Tibial artery (tissue), 4 donors: ENCODE measurements around the gene QSOX1.

Experiments
- DNase-seq, 2 donors: peaks; one replicate each; pipeline ENCODE4 v3.0.0-alpha.2; 2019
- H3K27ac ChIP-seq, 2 donors: fragments of 200-600 bp; sonication (generic) in 1 of 2; 1 replicate in 1 of 2; 2 replicates in 1 of 2; pipeline ENCODE4 v1.5.1; 2018 to 2019; ENCODE audit warnings: mild to moderate bottlenecking in 1 of 2
- H3K27me3 ChIP-seq, 2 donors: fragments of 200-600 bp; sonication (generic) in 1 of 2; one replicate each; pipeline versions ENCODE4 v1.5.1 to v1.6.0; 2016 to 2019
- H3K36me3 ChIP-seq, 3 donors: fragments of 200-600 bp; sonication (generic) in 2 of 3; one replicate each; pipeline ENCODE4 v1.5.1; 2016 to 2019; ENCODE audit warnings: mild to moderate bottlenecking in 2 of 3
- H3K4me1 ChIP-seq, 4 donors: fragments of 200-600 bp; sonication (generic) in 2 of 4; 1 replicate in 3 of 4; 2 replicates in 1 of 4; pipeline ENCODE4 v1.5.1; 2016 to 2019
- H3K4me3 ChIP-seq, 2 donors: fragments of 200-600 bp; sonication (generic) in 1 of 2; 1 replicate in 1 of 2; 2 replicates in 1 of 2; pipeline ENCODE4 v1.5.1; 2018 to 2019; ENCODE audit warnings: mild to moderate bottlenecking in 2 of 2
- H3K9me3 ChIP-seq, 3 donors: fragments of 200-600 bp; sonication (generic) in 1 of 3; one replicate each; pipeline ENCODE4 v1.5.1; 2016 to 2019
- intact Hi-C: fragments of 100-400 bp; cut with DNase I; formaldehyde crosslinking; loops from one replicate; pipeline ENCODE4 v1.15.0; 2023; ENCODE audit warnings: low total_unique reads
- TF ChIP-seq, protein P1 (sequence below), 2 experiments: fragments of 200-600 bp in 1 of 2; fragments of 450-650 bp in 1 of 2; IDR thresholded peaks; one replicate each; pipeline ENCODE4 v1.5.1; 2017 to 2019; ENCODE audit warnings: antibody characterized with exemption in 2 of 2, mild to moderate bottlenecking in 1 of 2, moderate library complexity in 1 of 2

QSOX1 gene

DNA sequence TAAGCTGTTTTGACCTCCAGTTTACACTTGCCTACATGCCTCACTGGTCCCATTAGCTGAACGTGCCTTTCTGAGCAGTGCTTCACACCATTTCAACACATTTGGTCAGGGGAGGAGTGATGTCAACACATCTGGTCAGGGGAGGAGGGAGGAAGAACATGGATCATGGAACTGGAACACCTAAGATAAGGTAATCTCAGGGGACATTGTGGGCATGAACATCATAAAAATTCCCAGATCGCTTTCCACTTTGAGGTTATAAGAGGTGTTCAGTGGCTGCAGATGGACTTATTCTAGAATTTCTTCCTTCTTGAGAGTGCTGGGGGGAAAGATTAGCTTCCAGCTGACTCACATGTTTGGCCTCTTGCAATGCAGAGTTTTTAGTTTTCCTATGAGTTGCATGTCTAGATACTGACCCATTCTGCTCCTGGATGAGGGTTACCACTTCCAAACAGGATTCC is 2.0 kb downstream of the QSOX1 start:
- no peaks in the 10 kb centered on the region for H3K36me3 ChIP-seq
- intact Hi-C loops, result loop anchor here (10.0 kb wide), 1 partner anchor 272 kb away; the partner anchor contains the start of gene TOR1AIP1
- no peaks in the 10 kb centered on the region for H3K27me3 ChIP-seq
- peaks cover 0 to 31% (median 17%) of the 10 kb centered on the region in 4 donors for H3K4me1 ChIP-seq
- no peak overlapping the region for H3K4me3 ChIP-seq
- no peaks in the 10 kb centered on the region for H3K9me3 ChIP-seq
- DNase-seq, result no peak
- TF ChIP-seq, protein P1, sequence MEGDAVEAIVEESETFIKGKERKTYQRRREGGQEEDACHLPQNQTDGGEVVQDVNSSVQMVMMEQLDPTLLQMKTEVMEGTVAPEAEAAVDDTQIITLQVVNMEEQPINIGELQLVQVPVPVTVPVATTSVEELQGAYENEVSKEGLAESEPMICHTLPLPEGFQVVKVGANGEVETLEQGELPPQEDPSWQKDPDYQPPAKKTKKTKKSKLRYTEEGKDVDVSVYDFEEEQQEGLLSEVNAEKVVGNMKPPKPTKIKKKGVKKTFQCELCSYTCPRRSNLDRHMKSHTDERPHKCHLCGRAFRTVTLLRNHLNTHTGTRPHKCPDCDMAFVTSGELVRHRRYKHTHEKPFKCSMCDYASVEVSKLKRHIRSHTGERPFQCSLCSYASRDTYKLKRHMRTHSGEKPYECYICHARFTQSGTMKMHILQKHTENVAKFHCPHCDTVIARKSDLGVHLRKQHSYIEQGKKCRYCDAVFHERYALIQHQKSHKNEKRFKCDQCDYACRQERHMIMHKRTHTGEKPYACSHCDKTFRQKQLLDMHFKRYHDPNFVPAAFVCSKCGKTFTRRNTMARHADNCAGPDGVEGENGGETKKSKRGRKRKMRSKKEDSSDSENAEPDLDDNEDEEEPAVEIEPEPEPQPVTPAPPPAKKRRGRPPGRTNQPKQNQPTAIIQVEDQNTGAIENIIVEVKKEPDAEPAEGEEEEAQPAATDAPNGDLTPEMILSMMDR (IDR thresholded peaks at IDR 0.05), result no peak
- H3K27ac ChIP-seq, result no peak overlapping the region

DNA sequence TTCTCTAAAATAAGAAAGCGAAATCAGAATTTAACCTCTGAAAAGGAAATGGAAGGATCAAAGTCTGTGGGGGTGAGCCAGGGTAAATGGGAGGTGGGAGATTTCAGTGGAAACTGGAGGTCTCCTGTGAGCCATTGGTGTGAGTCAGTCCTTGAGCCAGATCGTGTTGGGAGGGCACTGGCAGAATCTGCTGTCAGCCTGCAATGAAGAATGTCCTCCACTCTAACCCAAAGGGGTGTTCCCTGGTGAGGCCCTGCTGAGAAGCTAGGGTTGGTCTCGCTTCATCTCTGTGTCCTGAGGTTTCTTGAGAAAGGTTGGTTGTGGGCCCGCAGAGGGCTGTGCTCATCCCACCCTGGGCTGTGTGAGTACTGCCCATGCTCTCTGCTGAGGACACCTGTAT is 2.4 kb downstream of the QSOX1 start:
- no peaks in the 10 kb centered on the region for H3K27me3 ChIP-seq
- H3K4me1 ChIP-seq, result peaks cover 0 to 31% (median 17%) of the 10 kb centered on the region in 4 donors
- no peak overlapping the region for H3K4me3 ChIP-seq
- DNase-seq, result no peak
- H3K27ac ChIP-seq, result no peak overlapping the region
- TF ChIP-seq, protein P1 (IDR thresholded peaks at IDR 0.05), result no peak
- intact Hi-C loops, result loop anchor here (10.0 kb wide), 1 partner anchor 272 kb away; the partner anchor contains the start of gene TOR1AIP1
- H3K9me3 ChIP-seq, result no peaks in the 10 kb centered on the region
- no peaks in the 10 kb centered on the region for H3K36me3 ChIP-seq

DNA sequence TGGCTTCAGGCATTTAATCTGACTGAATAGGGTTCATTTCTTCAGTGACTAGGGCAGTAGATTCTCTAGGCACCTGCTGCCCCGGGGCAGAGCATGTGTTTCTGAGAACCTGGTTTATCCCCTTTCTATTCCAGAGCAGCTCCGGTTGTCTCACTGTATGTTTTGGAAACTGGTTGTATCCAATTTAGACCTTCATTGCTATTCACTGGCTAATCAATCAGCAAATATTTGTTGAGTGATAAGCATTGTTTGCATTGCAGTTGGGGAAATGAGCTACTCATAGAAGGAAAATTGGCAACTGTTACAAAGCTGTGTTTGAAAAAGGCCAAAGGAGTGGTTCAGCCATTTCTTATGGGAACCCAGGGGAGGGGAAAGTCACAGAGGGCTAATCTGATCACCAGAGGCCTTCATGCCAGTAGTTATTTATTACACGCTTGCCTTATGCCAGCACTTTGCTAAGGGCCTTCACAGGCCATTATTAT is 2.9 kb downstream of the QSOX1 start:
- DNase-seq, result no peak
- intact Hi-C loops, result loop anchor here (10.0 kb wide), 1 partner anchor 273 kb away; the partner anchor contains the start of gene TOR1AIP1
- no peaks in the 10 kb centered on the region for H3K9me3 ChIP-seq
- no peak overlapping the region for H3K27ac ChIP-seq
- TF ChIP-seq, protein P1 (IDR thresholded peaks at IDR 0.05), result no peak
- H3K4me1 ChIP-seq, result peaks cover 0 to 31% (median 17%) of the 10 kb centered on the region in 4 donors
- no peaks in the 10 kb centered on the region for H3K36me3 ChIP-seq
- H3K4me3 ChIP-seq, result no peak overlapping the region
- H3K27me3 ChIP-seq, result no peaks in the 10 kb centered on the region

DNA sequence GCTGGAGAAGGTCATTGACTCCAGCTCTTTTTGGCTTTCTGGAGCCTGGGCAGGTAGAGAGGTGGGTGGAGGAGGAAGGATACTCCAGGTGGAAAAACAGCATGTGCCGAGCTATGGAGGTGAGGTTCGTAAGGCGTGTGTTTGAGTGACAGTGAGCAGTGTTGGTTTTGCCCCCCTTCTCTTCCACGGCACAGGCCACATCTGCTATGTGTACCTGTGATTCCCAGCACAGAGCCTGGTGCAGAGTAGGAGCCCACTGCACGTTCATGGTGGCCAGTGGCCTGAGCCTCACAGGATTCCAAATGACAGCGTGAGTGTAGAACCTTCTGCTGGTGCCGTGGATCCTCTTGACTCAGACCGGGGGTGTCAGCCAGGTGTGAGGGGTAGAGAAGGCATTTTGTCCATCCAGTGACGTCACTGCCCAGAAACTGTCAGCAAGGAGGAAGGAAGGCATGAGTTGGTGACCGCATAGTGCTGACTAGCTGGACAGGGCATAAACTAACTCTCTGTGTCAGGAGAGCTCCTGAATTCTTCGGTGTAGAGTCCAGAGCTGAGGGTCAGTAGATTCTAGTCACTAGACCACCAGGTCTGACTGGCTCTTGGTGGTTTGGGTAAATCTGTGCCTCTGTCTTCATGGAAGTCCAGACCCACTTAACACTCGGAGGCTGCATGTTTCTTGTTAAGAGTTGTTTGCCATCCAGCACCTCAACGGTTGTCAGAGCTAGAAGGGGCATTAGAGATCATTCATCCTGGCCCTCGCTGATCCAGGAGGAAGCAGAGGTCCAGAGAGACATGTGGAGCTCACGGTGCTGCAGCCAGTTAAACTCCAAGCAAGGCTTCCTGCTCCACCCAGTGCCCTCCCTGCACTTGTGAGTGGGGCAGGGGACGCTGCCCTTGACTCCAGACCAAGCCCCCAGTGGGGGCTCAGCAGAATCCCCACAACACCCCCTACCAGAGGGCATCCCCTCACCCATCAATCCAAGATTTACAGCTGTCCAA is 3.8 kb downstream of the QSOX1 start:
- TF ChIP-seq, protein P1 (IDR thresholded peaks at IDR 0.05), result no peak
- intact Hi-C loops, result loop anchor here (10.0 kb wide), 1 partner anchor 274 kb away; the partner anchor contains the start of gene TOR1AIP1
- DNase-seq, result no peak

DNA sequence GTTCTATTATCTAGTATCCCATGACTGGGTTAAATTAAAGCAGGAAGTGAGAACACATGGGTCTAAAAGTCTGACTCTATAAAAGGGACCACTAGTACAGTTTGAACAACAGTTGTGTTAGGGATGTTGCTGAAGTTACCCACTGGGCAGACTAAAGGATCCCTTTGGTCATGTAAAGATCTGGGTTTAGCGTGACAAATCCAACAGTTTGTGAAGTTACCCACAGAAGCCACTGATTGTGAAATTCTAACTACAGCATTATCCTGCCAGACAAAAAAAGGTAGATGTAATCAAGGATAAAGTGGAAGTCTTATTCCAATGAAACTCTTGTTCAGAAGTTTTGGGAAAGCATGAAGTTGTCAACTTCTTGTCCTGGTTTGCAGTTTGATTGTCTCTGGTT is 5.7 kb downstream of the QSOX1 start:
- H3K4me3 ChIP-seq, result no peak overlapping the region
- no peak overlapping the region for H3K27ac ChIP-seq
- intact Hi-C loops, result no loop called here
- TF ChIP-seq, protein P1 (IDR thresholded peaks at IDR 0.05), result no peak
- no peak for DNase-seq
- peaks cover 0 to 27% (median 10%) of the 10 kb centered on the region in 4 donors for H3K4me1 ChIP-seq
- no peaks in the 10 kb centered on the region for H3K27me3 ChIP-seq
- no peaks in the 10 kb centered on the region for H3K9me3 ChIP-seq
- no peaks in the 10 kb centered on the region for H3K36me3 ChIP-seq

More for the DNA sequence above, 3.8 kb downstream of the QSOX1 start:
- H3K4me3 ChIP-seq, result no peak overlapping the region
- H3K36me3 ChIP-seq, result no peaks in the 10 kb centered on the region
- peaks cover 0 to 31% (median 17%) of the 10 kb centered on the region in 4 donors for H3K4me1 ChIP-seq
- no peaks in the 10 kb centered on the region for H3K9me3 ChIP-seq
- H3K27me3 ChIP-seq, result no peaks in the 10 kb centered on the region
- no peak overlapping the region for H3K27ac ChIP-seq
